Upper lobe of left lung (tissue), 6 donors: ENCODE results near the gene EMX2. TPM values are rescaled to one million over a fixed set of nuclear protein-coding genes. Genes with fewer than 3 reads are reported as not detected.

ENCODE experiments used
- ATAC-seq, 2 donors: fragments of 200-7000 bp; cut with Tn5 transposase; one replicate each; pipeline ENCODE4 v1.9.1; 2022; ENCODE audit warnings: mild to moderate bottlenecking in 2 of 2, moderate library complexity in 2 of 2; ENCODE audit not compliant: low FRiP score in 2 of 2
- DNase-seq, 2 donors: peaks; one replicate each; pipeline ENCODE4 v3.0.0-alpha.2; 2019 to 2020
- H3K27ac ChIP-seq, 4 donors: fragments of 200-600 bp; sonication (generic); one replicate each; pipeline ENCODE4 v1.5.1; 2016 to 2019
- H3K27me3 ChIP-seq, 4 donors: fragments of 200-600 bp; sonication (generic); one replicate each; pipeline ENCODE4 v1.5.1; 2017 to 2019
- H3K36me3 ChIP-seq, 4 donors: fragments of 200-600 bp; sonication (generic); one replicate each; pipeline ENCODE4 v1.5.1; 2016 to 2019
- H3K4me1 ChIP-seq, 4 donors: fragments of 200-600 bp; sonication (generic); one replicate each; pipeline ENCODE4 v1.5.1; 2018 to 2019
- H3K4me3 ChIP-seq, 4 donors: fragments of 200-600 bp; sonication (generic); one replicate each; pipeline ENCODE4 v1.5.1; 2017 to 2019; ENCODE audit warnings: mild to moderate bottlenecking in 2 of 4, moderate library complexity in 1 of 4
- H3K9me3 ChIP-seq, 4 donors: fragments of 200-600 bp; sonication (generic); one replicate each; pipeline ENCODE4 v1.5.1; 2018 to 2019
- EP300 ChIP-seq, 4 donors: sonication (generic); formaldehyde crosslinking; IDR thresholded peaks; one replicate each; pipeline ENCODE4 v1.5.1; 2017; ENCODE audit warnings: antibody characterized with exemption in 4 of 4, control low read depth in 2 of 4
- POLR2A ChIP-seq, 4 donors: fragments of 450-650 bp; IDR thresholded peaks; one replicate each; pipeline ENCODE4 v1.5.1; 2016 to 2017; ENCODE audit warnings: antibody characterized with exemption in 4 of 4, mild to moderate bottlenecking in 2 of 4
- POLR2AphosphoS5 ChIP-seq, 2 donors: sonication (generic); formaldehyde crosslinking; IDR thresholded peaks; one replicate each; pipeline ENCODE4 v1.5.1; 2017; ENCODE audit warnings: antibody characterized with exemption in 2 of 2
- WGBS, 2 donors: methylation state at CpG; one replicate each; pipeline ENCODE4 v1.1.5; 2017 to 2018; 5-methylcytosine and 5-hydroxymethylcytosine counted together
- total RNA-seq, 6 donors: library from RNA; depleted of rRNA in 4 of 6; stranded (reverse); fragments of >200 nt in 4 of 6; gene quantifications; one replicate each; pipeline versions ENCODE4 v1.1.0 to v1.2.1, GENCODE V29; 2016 to 2021
- TF ChIP-seq, protein P1 (sequence below), 6 experiments: fragments of 450-650 bp in 4 of 6; fragments of 200-600 bp in 2 of 6; sonication (generic) in 2 of 6; IDR thresholded peaks; one replicate each; pipeline ENCODE4 v1.5.1; 2016 to 2019; ENCODE audit warnings: antibody characterized with exemption in 6 of 6
- donor health status: DM: no; HTN: no; CAD: no; lungs with moderate emphysema.
- donor health status: DM: no; HTN: yes; CAD: no; lungs with severe emphysema.

EMX2 gene
- total RNA-seq, 6 donors from 2014 or later = 0.09 TPM; not detected in 5

DNA sequence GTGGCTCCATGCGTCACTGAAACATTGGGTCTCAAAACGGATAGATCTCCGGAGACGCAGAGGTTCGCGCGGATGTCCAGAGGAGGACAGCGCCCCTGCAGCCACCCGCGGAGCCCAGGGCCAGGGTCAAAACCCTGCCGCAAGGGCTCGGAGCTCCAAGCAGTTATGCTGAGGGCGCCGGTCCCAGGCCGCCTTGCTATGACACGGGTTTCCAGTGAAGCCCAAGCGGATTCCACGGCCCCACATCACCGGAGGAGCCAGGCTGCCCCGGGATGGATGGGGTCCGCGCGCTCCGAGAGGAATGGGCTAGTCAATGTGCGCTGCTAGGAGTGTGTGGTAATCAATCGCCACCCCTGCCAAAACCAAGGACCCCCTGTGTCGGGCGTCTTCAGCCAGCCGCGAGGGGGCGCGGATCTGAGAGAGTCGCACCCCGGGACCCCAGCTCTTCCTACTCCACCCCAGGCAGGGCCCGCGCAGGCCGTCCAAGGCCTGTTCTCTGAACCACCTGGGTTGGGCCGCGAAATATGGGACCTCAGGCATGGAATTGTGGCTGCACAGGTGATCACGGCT is 5.6 kb upstream of the EMX2 start:
- Histone ChIP-seq H3K27me3 (peaks cover 2 to 91% (median 43%) of the 10 kb centered on the region in 4 donors), H3K36me3 (no peaks in the 10 kb centered on the region), H3K4me3 (no peak overlapping the region), H3K4me1 (peaks cover 13 to 58% (median 23%) of the 10 kb centered on the region in 4 donors), H3K27ac (no peak overlapping the region), H3K9me3 (no peaks in the 10 kb centered on the region)
- 5 to 14% methylated on average over 14 to 40 of the region's 40 CpGs for WGBS, 2 donors
- DNase-seq = peak in 1 of 2 donors; percentile 77
- no peak for TF ChIP-seq POLR2A (IDR thresholded peaks at IDR 0.05)
- TF ChIP-seq EP300 (IDR thresholded peaks at IDR 0.05) = no peak
- TF ChIP-seq, protein P1, sequence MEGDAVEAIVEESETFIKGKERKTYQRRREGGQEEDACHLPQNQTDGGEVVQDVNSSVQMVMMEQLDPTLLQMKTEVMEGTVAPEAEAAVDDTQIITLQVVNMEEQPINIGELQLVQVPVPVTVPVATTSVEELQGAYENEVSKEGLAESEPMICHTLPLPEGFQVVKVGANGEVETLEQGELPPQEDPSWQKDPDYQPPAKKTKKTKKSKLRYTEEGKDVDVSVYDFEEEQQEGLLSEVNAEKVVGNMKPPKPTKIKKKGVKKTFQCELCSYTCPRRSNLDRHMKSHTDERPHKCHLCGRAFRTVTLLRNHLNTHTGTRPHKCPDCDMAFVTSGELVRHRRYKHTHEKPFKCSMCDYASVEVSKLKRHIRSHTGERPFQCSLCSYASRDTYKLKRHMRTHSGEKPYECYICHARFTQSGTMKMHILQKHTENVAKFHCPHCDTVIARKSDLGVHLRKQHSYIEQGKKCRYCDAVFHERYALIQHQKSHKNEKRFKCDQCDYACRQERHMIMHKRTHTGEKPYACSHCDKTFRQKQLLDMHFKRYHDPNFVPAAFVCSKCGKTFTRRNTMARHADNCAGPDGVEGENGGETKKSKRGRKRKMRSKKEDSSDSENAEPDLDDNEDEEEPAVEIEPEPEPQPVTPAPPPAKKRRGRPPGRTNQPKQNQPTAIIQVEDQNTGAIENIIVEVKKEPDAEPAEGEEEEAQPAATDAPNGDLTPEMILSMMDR (IDR thresholded peaks at IDR 0.05) = no peak
- no peak for TF ChIP-seq POLR2AphosphoS5 (IDR thresholded peaks at IDR 0.05)
- ATAC-seq = no peak

DNA sequence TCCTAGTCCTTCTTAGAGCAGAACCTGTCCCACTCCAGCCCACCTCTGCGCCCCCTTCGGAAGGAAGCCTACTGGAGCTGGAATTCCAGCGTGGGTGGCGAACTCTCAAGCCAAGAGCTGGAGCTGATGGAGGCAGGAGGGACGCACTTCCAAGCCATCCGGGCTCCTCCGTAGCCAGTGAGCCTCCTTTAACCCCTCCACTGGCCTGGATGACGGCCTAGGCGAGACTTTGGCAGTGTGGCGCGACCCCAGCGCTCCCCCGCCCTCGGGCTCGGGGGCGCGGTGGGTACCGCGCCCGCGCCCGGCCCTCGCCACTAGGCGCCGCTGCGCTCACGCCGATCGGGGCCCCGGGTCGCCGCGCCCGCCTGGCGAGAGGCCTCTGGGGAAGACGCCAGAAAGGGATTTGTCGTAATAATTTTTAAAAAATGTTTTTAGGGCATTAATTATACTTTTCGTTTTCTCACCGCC is 5.1 kb upstream of the EMX2 start:
- Histone ChIP-seq H3K4me1 (peaks cover 18 to 62% (median 28%) of the 10 kb centered on the region in 4 donors), H3K27me3 (peaks cover 2 to 91% (median 45%) of the 10 kb centered on the region in 4 donors), H3K9me3 (no peaks in the 10 kb centered on the region), H3K27ac (no peak overlapping the region), H3K36me3 (no peaks in the 10 kb centered on the region), H3K4me3 (peak overlapping the region in 1 of 4 donors; percentile 9)
- WGBS, 2 donors = 7 to 8% methylated on average over 6 to 11 of the region's 39 CpGs
- ATAC-seq (peak in 1 of 2 donors; percentile 71), DNase-seq (peak in 1 of 2 donors; percentile 89)
- TF ChIP-seq EP300 (IDR thresholded peaks at IDR 0.05) (no peak), POLR2AphosphoS5 (IDR thresholded peaks at IDR 0.05) (no peak), POLR2A (IDR thresholded peaks at IDR 0.05) (no peak)
- TF ChIP-seq, protein P1 (IDR thresholded peaks at IDR 0.05) = peak in 5 of 6 experiments; percentile 48 to 78 (median 68)

DNA sequence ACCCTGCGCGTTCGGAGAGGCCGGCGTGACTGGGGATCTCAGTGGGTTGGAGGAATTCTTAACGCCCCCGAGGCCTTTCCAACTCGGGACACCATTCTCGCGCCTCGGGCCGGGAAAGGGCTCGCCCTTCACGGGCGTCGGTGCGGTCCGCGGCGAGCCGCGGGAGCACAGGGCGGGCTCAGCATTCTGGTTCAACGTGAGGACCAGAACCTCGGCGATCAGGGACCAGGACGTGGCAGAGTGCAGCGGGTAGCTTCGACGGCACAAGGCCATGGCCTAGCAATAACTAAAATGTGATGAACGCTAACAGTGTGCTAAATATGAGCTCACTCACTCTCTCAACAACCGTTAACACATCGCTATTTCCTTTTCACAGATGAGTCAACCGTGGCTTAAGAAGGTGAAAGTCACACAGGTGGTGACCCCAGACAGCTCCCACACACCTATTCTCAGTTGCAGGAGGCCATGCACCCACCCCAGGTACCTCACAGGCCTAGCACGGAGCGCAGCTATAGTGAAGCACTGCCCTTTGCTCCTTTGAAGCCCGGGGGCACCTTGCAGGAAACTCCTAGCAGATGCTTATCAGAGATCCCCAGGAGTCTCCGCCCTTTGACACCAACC is 4.5 kb upstream of the EMX2 start:
- H3K27me3 ChIP-seq = peaks cover 2 to 87% (median 48%) of the 10 kb centered on the region in 4 donors

DNA sequence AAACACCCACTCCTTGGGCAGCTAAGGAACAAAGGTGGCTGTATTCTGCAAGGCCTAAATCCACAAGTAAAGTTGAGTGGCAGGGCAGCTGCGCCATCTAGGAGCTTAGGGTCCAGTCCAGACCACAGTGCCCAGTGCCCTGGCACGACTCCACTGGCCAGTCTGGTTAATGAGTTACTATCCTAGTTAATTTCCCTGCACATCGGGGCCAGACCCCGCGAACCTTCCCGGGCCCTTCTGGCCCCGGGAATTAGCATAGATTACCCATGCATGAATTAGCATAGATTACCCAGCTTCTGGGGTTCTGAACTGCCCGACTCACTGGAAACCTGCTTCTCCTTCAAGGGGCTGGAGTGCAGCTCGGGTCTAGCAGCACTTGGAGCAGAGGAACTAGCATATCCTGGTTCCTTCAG is 3.2 kb upstream of the EMX2 start:
- H3K9me3 ChIP-seq = no peaks in the 10 kb centered on the region
- H3K27me3 ChIP-seq = peaks cover 2 to 88% (median 56%) of the 10 kb centered on the region in 4 donors
- DNase-seq (no peak), ATAC-seq (no peak)
- H3K4me3 ChIP-seq = no peak overlapping the region
- no peaks in the 10 kb centered on the region for H3K36me3 ChIP-seq
- no peak overlapping the region for H3K27ac ChIP-seq
- WGBS, 2 donors = 19% methylated on average over 9 of the region's 9 CpGs; no CpG with 5 or more reads in 1 of the 2 donors
- H3K4me1 ChIP-seq = peaks cover 35 to 68% (median 41%) of the 10 kb centered on the region in 4 donors
- no peak for TF ChIP-seq POLR2A (IDR thresholded peaks at IDR 0.05)
- TF ChIP-seq, protein P1 (IDR thresholded peaks at IDR 0.05) = no peak
- no peak for TF ChIP-seq EP300 (IDR thresholded peaks at IDR 0.05)
- no peak for TF ChIP-seq POLR2AphosphoS5 (IDR thresholded peaks at IDR 0.05)

More for the DNA sequence above, 4.5 kb upstream of the EMX2 start:
- peaks cover 22 to 64% (median 31%) of the 10 kb centered on the region in 4 donors for H3K4me1 ChIP-seq
- H3K9me3 ChIP-seq = no peaks in the 10 kb centered on the region
- no peak overlapping the region for H3K27ac ChIP-seq
- ATAC-seq = peak in 1 of 2 donors; percentile 2
- no peaks in the 10 kb centered on the region for H3K36me3 ChIP-seq
- peak overlapping the region in 1 of 4 donors; percentile 9 for H3K4me3 ChIP-seq
- no peak for DNase-seq
- 12% methylated on average over 14 to 38 of the region's 38 CpGs for WGBS, 2 donors
- no peak for TF ChIP-seq EP300 (IDR thresholded peaks at IDR 0.05)
- TF ChIP-seq, protein P1 (IDR thresholded peaks at IDR 0.05) = no peak
